Esophagus (tissue), 2 donors: ENCODE measurements around the gene UTP25. TPM values are rescaled to one million over a fixed set of nuclear protein-coding genes. Genes with fewer than 3 reads are reported as not detected.

Experiments used
- H3K27ac ChIP-seq, 2 donors: one replicate each; pipeline ENCODE4 v1.5.1; 2013; ENCODE audit warnings: low read depth in 2 of 2, mild to moderate bottlenecking in 2 of 2, inconsistent platforms in 1 of 2, low read length in 1 of 2, moderate library complexity in 1 of 2
- H3K27me3 ChIP-seq, 2 donors: one replicate each; pipeline ENCODE4 v1.6.1; 2013; ENCODE audit warnings: low read length in 2 of 2, control low read depth in 1 of 2, mild to moderate bottlenecking in 1 of 2; ENCODE audit not compliant: insufficient read depth in 2 of 2, control insufficient read depth in 1 of 2
- H3K36me3 ChIP-seq, 2 donors: one replicate each; pipeline ENCODE4 v1.6.1; 2013; ENCODE audit warnings: low read length in 1 of 2; ENCODE audit not compliant: control insufficient read depth in 2 of 2, insufficient read depth in 2 of 2
- H3K4me1 ChIP-seq, 2 donors: one replicate each; pipeline ENCODE4 v1.6.1; 2013; ENCODE audit warnings: low read length in 1 of 2; ENCODE audit not compliant: control insufficient read depth in 2 of 2, insufficient read depth in 2 of 2
- H3K4me3 ChIP-seq, 2 donors: one replicate each; pipeline ENCODE4 v1.5.1; 2013; ENCODE audit warnings: low read length in 2 of 2, mild to moderate bottlenecking in 2 of 2, low read depth in 1 of 2, moderate library complexity in 1 of 2
- H3K9me3 ChIP-seq, 2 donors: one replicate each; pipeline ENCODE4 v1.6.1; 2013; ENCODE audit warnings: mild to moderate bottlenecking in 2 of 2, low read depth in 1 of 2, low read length in 1 of 2, moderate library complexity in 1 of 2; ENCODE audit not compliant: control insufficient read depth in 2 of 2, insufficient read depth in 1 of 2
- whole genome bisulfite sequencing, 2 donors: extraction: QIAGEN DNeasy Blood & Tissue Kit; methylation state at CpG; one replicate each; pipeline ENCODE4 v1.1.7; 2013; 5-methylcytosine and 5-hydroxymethylcytosine counted together
- polyA plus RNA-seq, 2 donors: library from polyadenylated mRNA; stranded (reverse); fragments of 200-250 nt; gene quantifications; one replicate each; pipeline ENCODE4 v1.2.3, GENCODE V29; 2013
- donor health status: healthy with polysubstance abuse.
- donor health status: Bipolar disorder and iron deficiency.

The UTP25 gene
- polyA plus RNA-seq, 2 donors: 1.3 to 2.4 TPM

DNA sequence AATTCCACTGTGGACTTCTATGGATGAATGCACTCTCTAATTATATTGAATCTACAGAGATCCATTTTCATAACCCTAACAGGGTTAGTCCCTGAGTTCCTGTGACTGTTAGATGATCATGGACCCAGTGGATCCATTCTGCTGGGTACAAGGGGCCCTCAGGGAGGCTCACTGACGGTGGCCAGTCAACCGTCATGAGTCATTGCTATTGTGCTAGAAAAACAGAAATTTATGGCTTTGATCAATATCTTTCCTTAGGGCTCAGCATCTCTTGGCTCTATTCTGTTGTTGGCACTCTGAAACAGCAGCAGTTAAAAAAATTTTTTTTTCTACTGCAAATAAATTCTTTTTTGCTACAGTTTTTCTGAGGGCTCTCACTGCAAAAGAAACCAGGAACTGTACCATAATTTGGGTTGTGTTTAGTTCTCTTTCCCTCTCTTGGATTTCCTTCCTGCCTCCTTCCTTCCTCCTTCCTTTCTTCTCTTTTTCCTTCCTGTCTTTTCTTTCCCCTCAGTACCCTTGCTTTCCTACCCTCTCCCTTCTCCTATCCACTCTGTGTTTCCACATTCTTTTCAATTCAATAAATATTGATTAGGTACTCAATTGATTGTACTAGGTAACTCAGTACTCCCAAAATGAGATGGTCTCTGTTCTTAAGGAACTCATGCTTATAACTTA lies 49.5 kb downstream of the UTP25 start:
- no peaks in the 10 kb centered on the region for H3K9me3 ChIP-seq
- H3K4me1 ChIP-seq: no peaks in the 10 kb centered on the region
- no peaks in the 10 kb centered on the region for H3K36me3 ChIP-seq
- H3K4me3 ChIP-seq: no peak overlapping the region
- 47 to 76% methylated on average over 2 of the region's 2 CpGs for WGBS, 2 donors
- H3K27me3 ChIP-seq: no peaks in the 10 kb centered on the region
- no peak overlapping the region for H3K27ac ChIP-seq

DNA sequence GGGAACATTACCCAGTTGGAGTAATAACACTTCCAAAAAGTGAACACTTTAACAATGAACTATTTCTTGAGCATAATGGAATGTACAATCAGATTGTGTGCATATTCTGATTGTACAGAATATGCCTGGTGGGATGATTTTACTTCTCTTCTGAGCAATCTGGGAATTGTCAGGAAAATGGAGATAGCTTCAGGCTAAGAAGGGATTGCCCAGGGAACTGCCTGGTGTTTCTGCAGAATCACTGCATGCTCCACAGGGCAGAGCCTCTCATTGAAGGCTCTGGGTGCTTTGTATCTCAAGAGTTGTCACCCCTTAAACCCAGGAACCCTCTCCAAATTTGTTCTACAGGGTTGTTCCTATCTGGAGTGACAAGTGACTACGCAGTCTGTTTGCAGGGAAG lies 51.2 kb downstream of the UTP25 start:
- no peak overlapping the region for H3K27ac ChIP-seq
- H3K4me1 ChIP-seq: no peaks in the 10 kb centered on the region
- WGBS, 2 donors: 73 to 94% methylated on average over 1 of the region's 1 CpG
- H3K4me3 ChIP-seq: no peak overlapping the region
- no peaks in the 10 kb centered on the region for H3K36me3 ChIP-seq
- H3K27me3 ChIP-seq: no peaks in the 10 kb centered on the region
- no peaks in the 10 kb centered on the region for H3K9me3 ChIP-seq

DNA sequence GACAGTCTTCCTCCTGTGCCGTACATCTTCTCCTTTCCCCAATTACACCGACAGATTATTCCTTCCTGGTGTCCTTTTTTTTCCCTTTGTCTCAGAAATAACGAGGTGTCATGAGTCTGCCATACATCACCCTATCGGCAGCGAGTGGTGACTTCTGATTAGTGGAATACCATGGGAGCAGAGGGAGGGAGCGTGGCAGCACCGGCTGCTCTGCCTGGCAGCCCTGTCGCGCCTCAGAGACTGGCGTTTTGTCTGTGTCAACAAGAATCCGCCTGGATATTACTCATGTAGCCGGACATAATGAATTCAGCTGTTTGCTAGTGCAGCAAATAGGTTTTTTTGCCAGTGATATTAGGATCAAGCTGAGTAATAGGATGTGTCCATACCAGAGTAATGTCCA lies 51.8 kb downstream of the UTP25 start:
- WGBS, 2 donors: 61 to 68% methylated on average over 12 of the region's 12 CpGs
- Histone ChIP-seq H3K4me1 (no peaks in the 10 kb centered on the region), H3K36me3 (no peaks in the 10 kb centered on the region), H3K4me3 (no peak overlapping the region), H3K27ac (no peak overlapping the region), H3K9me3 (no peaks in the 10 kb centered on the region), H3K27me3 (no peaks in the 10 kb centered on the region)

DNA sequence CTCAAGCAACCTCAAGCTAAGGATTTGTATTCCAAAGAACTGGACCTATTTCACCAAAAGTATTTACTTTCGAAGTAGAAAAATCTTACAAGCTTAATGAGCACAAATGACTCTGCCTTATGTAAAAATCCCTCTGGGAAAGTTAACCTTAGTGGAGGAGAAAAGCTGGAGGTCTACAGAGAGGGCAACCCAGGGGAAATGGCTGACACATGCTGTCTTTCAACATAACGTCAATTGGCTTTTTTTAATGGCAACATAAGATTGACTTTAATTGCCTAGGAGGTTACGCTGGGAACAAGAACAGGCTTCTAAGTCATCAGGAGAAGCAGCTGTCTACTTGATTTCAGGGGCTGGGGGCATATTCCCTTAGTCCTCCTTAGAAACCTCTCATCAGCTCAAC lies 52.3 kb downstream of the UTP25 start:
- Histone ChIP-seq H3K36me3 (no peaks in the 10 kb centered on the region), H3K27ac (no peak overlapping the region), H3K4me1 (no peaks in the 10 kb centered on the region), H3K9me3 (no peaks in the 10 kb centered on the region), H3K4me3 (no peak overlapping the region), H3K27me3 (no peaks in the 10 kb centered on the region)
- WGBS, 2 donors: 82 to 89% methylated on average over 3 of the region's 3 CpGs

DNA sequence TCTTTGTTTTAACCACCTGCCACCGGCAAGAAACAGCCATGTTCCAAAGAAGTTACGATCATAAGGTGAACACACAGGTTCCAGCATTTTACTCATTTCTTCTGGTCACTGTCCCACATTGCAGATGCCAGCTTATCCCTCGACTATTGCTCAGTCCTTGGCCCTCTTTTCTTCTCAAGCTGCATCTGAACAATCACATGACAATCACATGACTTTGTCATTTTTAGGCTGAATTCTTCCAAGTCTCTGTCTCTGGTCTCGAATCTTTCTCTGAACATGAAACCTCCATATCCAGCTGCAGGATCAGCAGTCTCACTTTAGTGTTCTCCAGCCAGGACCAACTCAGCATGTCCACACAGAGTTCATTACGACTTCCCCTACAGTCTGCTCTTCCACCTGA lies 53.8 kb downstream of the UTP25 start:
- 56 to 57% methylated on average over 5 of the region's 5 CpGs for WGBS, 2 donors
- Histone ChIP-seq H3K27ac (no peak overlapping the region), H3K36me3 (no peaks in the 10 kb centered on the region), H3K4me3 (no peak overlapping the region), H3K9me3 (no peaks in the 10 kb centered on the region), H3K4me1 (no peaks in the 10 kb centered on the region), H3K27me3 (no peaks in the 10 kb centered on the region)

DNA sequence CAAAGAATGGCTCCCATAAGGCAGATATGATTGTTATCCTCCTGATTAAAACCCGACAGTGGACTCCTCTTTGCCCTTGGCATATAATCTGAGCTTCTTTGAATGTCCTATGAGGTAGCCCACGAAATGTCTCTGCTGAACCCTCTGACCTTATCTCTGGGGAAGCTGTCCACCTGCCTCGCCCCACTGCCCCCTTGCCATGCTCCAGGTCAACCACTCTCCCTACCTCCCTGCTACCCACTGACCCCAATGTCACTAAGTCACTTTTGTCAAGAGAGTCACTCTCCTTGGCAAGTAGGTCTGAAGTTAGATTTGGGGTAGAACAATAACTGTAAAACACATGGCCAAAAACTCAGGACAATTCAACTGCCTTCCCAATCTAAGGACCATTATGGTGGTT lies 54.5 kb downstream of the UTP25 start:
- Histone ChIP-seq H3K9me3 (no peaks in the 10 kb centered on the region), H3K4me3 (no peak overlapping the region), H3K36me3 (no peaks in the 10 kb centered on the region), H3K27me3 (no peaks in the 10 kb centered on the region), H3K27ac (no peak overlapping the region), H3K4me1 (no peaks in the 10 kb centered on the region)
- 70 to 74% methylated on average over 3 of the region's 3 CpGs for WGBS, 2 donors

DNA sequence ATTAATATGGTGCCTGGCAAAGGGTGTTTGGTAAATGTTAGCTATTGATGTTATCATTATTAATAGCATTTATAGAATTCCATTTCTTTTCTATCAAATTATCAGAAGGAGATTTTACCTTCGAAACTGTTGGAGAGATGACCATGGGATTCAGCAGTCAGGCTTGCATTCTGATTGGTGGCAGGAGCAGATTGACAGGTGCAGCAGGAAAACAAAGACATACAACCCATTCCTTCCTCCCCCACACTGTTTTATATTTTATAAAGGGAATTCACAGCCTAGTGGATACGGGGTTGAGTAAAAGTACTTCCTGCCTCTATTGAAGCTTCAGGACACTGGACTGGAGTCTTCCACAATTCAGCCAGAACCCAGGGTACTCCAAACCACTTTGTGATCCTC lies 55.2 kb downstream of the UTP25 start:
- Histone ChIP-seq H3K36me3 (no peaks in the 10 kb centered on the region), H3K27me3 (no peaks in the 10 kb centered on the region), H3K27ac (no peak overlapping the region), H3K4me1 (no peaks in the 10 kb centered on the region), H3K4me3 (no peak overlapping the region), H3K9me3 (no peaks in the 10 kb centered on the region)
- WGBS, 2 donors: 68 to 70% methylated on average over 2 of the region's 2 CpGs

DNA sequence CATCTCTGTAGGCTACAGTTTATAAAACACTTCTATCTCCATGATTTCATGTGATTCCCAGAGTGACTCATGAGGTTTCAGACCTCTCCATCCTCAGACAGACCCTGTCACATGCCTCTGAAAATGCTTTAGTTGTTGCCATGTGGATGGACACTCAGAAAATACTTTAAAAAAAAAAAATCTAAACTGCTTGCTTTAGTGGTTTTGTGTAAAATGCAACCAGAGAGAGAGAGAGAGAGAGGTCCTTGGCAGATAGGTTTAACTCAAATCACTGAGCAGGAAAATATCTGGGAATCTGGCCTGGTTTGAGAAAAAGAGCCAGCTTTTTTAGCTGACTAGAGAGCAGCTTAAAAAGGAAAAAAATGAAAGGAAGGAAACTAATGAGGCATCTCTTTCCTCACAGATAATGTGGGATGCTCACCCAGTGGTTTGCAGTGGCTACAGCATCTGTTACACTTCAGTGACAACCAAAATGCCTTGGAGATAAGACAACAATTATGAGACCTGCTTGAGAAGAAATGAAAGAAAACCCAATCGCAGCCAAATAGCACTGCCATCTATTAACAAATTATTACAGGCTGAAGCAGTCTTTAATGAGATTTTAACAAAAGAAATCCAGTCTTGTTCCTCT lies 55.7 kb downstream of the UTP25 start:
- H3K36me3 ChIP-seq: no peaks in the 10 kb centered on the region
- H3K9me3 ChIP-seq: no peaks in the 10 kb centered on the region
- WGBS, 2 donors: 37 to 54% methylated on average over 1 of the region's 1 CpG
- H3K4me3 ChIP-seq: no peak overlapping the region
- H3K27ac ChIP-seq: no peak overlapping the region
- no peaks in the 10 kb centered on the region for H3K27me3 ChIP-seq
- H3K4me1 ChIP-seq: no peaks in the 10 kb centered on the region

DNA sequence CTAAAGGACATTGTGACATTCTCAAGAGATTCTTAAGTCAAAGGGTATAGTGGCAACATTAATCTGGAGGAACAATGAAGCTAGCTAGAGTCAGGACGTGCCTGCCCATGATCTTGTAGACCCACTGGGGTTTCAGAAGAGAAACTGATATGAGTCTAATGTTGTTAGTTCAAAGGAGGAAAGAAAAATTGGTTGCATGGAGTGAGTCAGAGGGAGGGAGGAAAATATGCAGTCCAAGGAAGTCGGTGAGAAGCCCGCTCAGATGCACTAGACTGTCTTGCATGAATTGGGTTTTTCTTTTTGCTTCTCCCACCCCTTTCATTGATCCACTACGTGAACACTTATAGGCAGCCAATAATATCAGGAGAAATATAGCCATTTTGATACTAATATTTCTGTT lies 56.5 kb downstream of the UTP25 start:
- WGBS, 2 donors: 60 to 79% methylated on average over 4 of the region's 4 CpGs
- H3K4me3 ChIP-seq: no peak overlapping the region
- H3K27me3 ChIP-seq: no peaks in the 10 kb centered on the region
- no peaks in the 10 kb centered on the region for H3K4me1 ChIP-seq
- H3K27ac ChIP-seq: no peak overlapping the region
- H3K9me3 ChIP-seq: peaks cover 0 to 2% of the 10 kb centered on the region in 2 donors
- H3K36me3 ChIP-seq: no peaks in the 10 kb centered on the region

DNA sequence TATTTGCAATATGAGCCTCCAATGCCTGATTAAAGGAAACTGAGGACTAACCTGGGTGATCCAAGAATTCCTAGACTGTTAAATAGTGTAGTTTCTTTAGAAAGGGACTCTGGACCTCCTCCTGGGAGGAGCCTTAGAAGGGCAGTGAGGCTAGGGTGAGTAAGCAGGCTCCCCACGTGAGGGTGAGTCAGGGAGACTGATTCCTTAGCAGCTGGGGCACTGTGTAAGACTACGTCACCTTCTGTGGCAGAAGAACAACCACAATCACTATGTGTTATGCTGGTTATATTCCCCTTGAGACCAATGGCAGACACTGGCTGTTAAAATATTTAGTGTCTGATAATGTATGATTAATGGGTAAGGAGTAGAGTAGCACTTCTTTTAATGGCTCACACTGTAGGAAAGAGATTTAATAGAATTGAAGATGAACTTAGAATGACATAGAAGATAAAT lies 56.9 kb downstream of the UTP25 start:
- Histone ChIP-seq H3K4me3 (no peak overlapping the region), H3K27me3 (no peaks in the 10 kb centered on the region), H3K9me3 (peaks cover 0 to 3% of the 10 kb centered on the region in 2 donors), H3K36me3 (no peaks in the 10 kb centered on the region), H3K4me1 (no peaks in the 10 kb centered on the region), H3K27ac (no peak overlapping the region)
- 7 to 17% methylated on average over 2 of the region's 2 CpGs for WGBS, 2 donors
